ENCODE measurements around the gene CCDC61.

The CCDC61 gene

DNA sequence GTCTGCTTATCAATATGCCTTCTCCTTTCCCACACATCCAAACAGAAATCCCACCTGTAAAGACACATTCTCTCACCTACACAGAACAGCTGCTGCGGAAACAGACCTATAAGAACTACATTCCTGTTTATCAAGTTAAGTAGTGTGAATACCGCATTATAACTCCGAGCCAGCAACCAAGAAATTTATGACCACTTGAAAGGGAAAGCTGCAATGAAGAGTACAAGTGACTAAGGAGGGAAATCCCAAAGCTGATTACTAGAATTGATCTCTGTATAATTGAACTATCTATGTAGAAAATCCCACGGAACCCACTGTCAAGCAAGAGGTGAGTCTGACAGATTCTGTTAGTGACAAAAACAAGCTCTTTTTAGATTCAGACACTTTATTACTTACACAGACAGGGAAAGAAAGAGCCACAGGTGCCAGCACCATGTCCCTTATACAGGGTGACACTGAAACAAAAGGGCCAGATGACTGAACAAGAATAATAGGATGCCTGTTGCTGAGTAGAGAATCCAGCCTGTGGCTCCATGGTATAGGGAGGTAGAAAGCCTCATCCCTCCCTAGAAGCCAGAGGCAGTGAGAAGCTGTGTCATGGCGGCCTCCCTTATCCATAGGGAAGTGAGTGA, 47.1 kb downstream of the CCDC61 start:
- no peak for DNase-seq

DNA sequence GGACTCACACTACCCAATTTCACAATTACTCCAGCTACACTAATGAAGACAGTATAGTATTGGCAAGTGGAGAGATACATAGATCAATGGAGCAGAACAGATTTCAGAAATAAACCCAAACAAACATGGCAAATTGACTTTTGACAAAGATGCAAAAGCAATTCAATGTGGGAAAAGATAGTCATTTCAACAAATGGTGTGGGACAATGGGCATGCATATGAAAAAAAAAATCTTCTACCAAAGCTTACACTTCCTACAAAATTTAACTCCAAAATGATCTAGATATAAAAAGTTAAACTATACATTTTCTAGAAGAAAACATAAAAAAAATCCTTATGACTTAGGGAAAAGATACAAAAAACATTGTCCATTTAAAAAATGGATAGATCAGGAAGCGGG, 48.3 kb downstream of the CCDC61 start:
- DNase-seq: no peak

DNA sequence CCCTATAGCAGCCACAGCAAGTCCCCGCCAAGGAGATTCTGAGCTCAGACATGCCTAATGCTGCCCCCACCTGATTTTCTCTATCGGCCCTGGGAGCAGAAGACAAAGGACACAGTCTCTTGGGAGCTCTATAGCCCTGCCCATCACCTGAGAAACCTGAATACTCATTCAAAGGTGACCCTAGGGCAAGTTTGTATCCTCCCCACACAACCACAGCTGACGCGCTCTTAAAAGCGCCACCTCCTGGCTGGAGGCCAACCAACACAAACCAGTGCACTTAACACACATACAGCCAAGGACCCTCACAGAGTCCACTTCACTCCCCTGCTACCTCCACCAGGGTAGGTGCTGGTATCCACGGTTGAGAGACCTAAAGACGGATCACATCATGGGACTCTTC, 54.3 kb downstream of the CCDC61 start:
- no peak for DNase-seq

DNA sequence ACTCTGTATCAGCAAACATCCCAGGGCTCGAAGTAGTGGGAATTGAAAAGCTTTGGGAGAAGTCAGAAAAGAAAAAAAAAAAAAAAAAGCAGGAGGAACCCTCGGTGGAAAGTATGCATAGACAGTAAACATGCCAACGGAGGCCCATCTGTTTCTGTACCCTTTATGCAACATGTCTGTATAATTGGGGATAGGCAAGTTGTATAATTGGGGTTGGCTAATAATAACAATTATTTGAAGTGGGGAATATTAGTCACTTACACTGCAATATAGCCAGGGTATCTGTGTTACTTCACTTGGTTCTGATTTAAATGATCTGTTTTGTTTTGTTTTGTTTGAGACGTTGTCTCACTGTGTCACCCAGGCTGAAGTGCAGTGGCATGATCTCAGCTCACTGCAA, 57.6 kb downstream of the CCDC61 start:
- DNase-seq: no peak

DNA sequence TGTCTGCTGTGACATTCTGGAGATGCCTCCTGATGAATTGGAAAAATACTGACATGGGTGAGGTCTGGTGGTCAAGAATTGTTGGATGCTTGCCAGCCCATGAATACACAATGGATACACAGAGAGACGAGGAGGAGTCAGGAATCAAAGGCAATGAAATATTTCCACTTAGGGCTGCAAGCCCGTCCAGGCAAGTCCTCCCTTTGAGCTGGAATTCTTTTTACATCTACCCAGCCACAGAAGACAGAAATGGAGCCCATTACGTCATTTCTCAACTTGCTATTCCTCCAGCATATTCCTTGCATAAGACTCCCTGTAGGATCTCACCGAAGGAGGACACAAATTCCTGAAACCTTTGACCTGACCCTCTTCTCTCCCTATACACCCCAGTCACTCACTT, 61.3 kb downstream of the CCDC61 start:
- DNase-seq: no peak

DNA sequence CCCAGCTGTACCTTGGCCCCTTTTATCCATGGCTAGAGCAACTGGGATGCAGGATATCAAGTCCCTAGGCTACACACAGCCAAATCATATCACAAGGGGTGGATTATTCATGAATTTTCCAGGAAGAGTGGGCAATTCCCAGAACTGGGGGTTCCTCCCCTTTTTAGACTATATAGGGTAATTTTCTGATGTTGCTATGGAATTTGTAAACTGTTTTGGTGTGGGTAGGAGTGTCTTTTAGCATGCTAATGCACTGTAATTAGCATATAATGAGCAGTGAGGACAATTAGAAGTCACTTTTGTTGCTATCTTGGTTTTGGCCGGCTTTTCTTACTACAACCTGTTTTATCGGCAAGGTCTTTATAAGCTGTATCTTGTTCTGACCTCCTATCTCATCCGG, 63.5 kb downstream of the CCDC61 start:
- no peak for DNase-seq

DNA sequence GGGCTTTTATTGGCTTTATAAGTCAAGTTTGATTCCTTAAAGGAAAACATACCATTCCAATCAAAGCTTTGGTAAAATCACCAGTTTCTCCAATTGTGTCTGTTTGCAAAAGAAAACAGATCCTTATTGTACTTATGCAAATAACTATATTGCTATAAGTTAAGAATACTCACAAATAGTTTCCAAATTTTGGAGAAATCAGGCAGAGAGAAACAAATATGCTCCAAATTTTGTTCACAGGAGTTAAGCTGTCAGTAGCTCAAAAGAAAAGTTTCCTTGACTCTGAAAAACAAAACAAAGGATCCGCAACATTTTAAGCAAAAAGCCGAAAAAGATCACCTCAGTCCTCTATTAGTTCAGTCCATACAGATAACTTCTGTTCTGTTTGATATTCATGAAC, 64.7 kb downstream of the CCDC61 start:
- no peak for DNase-seq

DNA sequence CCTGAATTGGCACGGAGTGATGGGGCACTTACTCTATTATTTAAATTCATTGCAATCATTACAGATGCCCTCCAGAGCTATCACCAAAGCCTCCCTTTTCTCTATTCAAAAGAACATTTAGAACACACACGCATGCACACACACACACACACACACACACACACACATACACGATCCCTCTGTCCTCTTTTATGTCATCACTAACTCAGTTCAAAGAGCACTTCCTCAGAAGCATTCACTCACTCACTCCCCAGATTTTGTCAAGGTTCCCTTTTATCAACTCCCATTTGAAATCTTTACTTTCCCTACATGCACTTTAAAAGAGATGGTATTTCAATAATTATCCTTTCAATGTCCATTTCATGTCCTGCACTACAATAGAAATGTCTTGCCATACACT, 67.9 kb downstream of the CCDC61 start:
- DNase-seq: no peak

DNA sequence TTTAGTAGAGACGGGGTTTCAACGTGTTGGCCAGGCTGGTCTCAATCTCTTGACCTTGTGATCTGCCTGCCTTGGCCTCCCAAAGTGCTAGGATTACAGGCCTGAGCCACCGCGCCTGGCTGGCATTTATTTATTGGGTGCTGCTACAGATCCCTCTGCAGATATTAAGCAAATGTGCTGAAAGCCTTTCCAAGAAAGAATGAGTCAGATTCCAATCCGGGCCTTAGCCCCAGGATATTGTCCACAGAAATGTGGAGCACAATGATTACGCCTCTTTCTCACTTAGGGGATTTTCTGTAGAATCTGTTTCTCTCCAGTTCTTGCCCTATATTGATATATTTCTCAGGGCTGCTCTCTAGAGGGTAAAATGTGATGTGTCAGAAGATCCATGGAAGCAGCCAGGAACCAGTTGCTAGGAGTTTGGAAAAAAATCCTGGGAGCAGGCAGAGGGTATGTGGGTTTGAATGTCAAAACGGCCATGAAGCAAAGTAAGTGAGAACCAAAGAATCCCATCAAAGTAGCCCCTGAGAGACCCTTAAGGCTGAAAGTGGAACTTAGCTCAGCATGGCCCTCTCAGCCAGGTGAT, 70.3 kb downstream of the CCDC61 start:
- no peak for DNase-seq

DNA sequence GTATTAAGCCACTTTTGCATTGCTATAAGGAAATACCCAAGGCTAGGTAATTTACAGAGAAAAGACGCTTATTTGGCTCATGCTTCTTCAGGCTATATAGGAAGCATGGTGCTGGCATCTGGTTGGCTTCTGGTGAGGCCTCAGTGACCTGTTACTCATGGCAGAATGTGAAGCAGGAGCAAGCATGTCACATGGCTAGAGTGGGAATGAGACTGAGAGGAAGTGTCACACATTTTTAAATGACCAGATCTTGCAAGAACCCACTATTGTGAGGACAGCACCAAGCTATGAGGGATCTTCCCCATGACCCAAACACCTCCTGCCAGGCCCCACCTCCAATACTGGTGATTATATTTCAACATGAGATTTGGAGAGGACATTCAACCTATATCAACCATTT, 71.2 kb downstream of the CCDC61 start:
- DNase-seq: no peak

DNA sequence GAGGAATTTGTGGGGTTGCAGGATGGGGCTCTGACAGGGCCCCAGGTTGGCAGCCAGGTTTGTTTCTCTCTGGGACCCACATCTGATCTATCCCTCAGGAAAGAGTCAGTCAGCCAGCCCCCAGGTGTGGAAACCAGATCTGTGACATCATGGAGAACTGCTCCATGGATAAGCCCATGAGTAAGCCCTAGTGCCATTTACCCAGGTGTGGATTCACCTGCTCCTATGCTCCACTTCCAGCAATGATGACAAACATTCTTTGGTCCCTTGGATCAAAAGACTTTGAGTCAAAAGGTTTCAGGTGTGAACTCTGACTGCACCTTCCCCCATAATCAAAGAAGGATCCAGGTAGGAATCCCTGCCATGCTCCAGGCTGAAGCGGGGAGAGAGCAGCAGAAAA, 72.4 kb downstream of the CCDC61 start:
- DNase-seq: no peak

Data from NCI-H2081 (cell line).